GM21717 (cell line): ENCODE measurements around the gene TOM1L2.
"Not testable (repeated sequence)": the region's sequence is repeated elsewhere in the genome, so short reads cannot be mapped to it uniquely, and the experiment has no call there.

ENCODE experiments used
- ATAC-seq: cut with Tn5 transposase; IDR thresholded peaks from one replicate; pipeline ENCODE4 v1.9.1; 2021; ENCODE audit warnings: mild to moderate bottlenecking, moderate library complexity; ENCODE audit not compliant: unreplicated experiment

Gene TOM1L2

GRCh38 chr17:17995887-17996286 lies 23.7 kb upstream of the TOM1L2 start:
- not testable (repeated sequence) for ATAC-seq

- ATAC-seq = no peak
Measured at GRCh38 chr17:17994271-17995069, 22.3 kb upstream of the TOM1L2 start.

- ATAC-seq = no peak
Measured at GRCh38 chr17:17993852-17994251, 21.7 kb upstream of the TOM1L2 start.

GRCh38 chr17:17993366-17993765 lies 21.2 kb upstream of the TOM1L2 start:
- ATAC-seq = no peak

- no peak for ATAC-seq
Measured at GRCh38 chr17:17990282-17990681, 18.1 kb upstream of the TOM1L2 start.

GRCh38 chr17:17989618-17990017 lies 17.4 kb upstream of the TOM1L2 start:
- no peak for ATAC-seq

GRCh38 chr17:17989081-17989480 lies 16.9 kb upstream of the TOM1L2 start:
- no peak for ATAC-seq

- ATAC-seq = no peak
Measured at GRCh38 chr17:17988427-17988945, 16.3 kb upstream of the TOM1L2 start.

GRCh38 chr17:17987901-17988300 lies 15.7 kb upstream of the TOM1L2 start:
- ATAC-seq = no peak

- ATAC-seq = no peak
Measured at GRCh38 chr17:17987187-17987896, 15.1 kb upstream of the TOM1L2 start.

GRCh38 chr17:17985555-17985954 lies 13.4 kb upstream of the TOM1L2 start:
- no peak for ATAC-seq

GRCh38 chr17:17985153-17985552 lies 13.0 kb upstream of the TOM1L2 start:
- ATAC-seq = no peak

GRCh38 chr17:17983776-17984175 lies 11.6 kb upstream of the TOM1L2 start:
- ATAC-seq = no peak

- ATAC-seq = no peak
Measured at GRCh38 chr17:17983376-17983775, 11.2 kb upstream of the TOM1L2 start.

- no peak for ATAC-seq
Measured at GRCh38 chr17:17982801-17983200, 10.6 kb upstream of the TOM1L2 start.

GRCh38 chr17:17981330-17981729 lies 9.1 kb upstream of the TOM1L2 start:
- ATAC-seq = no peak

- ATAC-seq = no peak
Measured at GRCh38 chr17:17979778-17980177, 7.6 kb upstream of the TOM1L2 start.

GRCh38 chr17:17978481-17979424 lies 6.6 kb upstream of the TOM1L2 start:
- ATAC-seq = no peak

- no peak for ATAC-seq
Measured at GRCh38 chr17:17976931-17977570, 4.9 kb upstream of the TOM1L2 start.

- ATAC-seq = no peak
Measured at GRCh38 chr17:17975436-17975835, 3.2 kb upstream of the TOM1L2 start.

- no peak for ATAC-seq
Measured at GRCh38 chr17:17972952-17973254, 703 bp upstream of the TOM1L2 start.
